Brain pericyte (primary cell): ENCODE measurements around the gene POU2AF1.

Source experiments
- DNase-seq: peaks from one replicate; pipeline ENCODE4 v3.0.0-alpha.2; 2012; ENCODE audit warnings: low read depth, low spot score

POU2AF1 gene

DNA sequence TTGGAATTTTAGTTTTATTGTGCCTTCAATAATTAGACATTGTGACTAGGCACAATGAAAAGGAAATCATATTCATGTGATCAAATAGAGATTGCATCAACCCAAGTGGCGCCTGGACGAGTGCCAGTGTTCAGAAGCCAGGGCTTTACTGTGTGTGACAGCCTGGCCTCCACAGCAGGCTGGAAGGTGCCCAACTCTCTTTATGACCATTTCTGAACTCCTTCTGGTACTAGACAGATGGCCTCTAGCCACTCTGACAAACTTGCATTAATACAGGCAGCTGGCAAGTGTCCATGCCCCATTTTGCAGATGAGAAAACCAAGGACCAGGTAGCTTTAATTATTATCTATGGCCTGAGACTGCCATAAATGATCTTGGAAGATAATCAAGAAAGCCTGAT, 8.3 kb upstream of the POU2AF1 start:
- DNase-seq = no peak

DNA sequence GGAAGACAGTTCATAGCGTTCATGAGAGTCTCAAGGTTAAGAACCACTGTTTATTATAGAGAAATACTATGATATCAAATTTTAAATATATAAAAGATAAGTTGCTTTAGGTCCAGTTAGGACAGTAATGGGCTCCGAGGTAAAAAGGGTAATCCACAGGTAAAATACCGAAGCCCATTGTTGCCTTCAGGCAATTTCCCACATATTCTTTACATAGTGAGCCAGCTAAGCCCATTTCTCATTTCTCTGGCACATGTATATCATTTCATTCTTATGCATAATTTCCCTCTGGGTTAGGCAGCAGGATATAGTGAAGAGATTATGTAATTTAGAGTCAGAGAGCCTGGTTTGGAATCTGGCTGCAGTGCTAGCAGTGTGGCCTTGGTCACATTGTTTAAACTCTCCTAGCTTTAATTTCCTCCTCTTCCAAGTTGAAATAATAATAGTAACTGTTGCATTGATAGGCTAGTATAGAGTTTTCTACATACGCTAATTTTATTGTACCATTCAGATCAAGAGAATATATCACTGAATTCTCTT, 7.6 kb upstream of the POU2AF1 start:
- DNase-seq = no peak

DNA sequence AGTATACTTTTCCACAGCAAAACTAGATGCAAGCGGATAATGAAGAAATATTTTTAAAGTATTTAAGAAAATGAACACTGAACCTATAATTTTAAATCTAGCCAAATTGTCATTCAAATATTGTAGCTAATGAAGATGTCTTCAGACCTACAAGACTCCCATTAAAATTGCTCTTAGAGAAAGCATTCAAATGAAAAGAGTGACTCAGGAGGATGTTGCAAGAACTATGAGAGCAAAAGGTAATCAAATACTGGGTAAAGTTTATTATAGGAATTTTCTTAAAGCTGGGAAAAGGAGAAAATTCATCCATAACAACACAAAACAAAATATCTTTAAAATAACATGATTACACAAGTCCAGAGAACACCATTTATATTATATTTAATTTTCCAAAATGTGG, 5.4 kb upstream of the POU2AF1 start:
- no peak for DNase-seq

- no peak for DNase-seq
Measured at GRCh38 chr11:111382451-111382850, 3.4 kb upstream of the POU2AF1 start.

GRCh38 chr11:111379602-111380136, 594 bp upstream of the POU2AF1 start:
- no peak for DNase-seq

DNA sequence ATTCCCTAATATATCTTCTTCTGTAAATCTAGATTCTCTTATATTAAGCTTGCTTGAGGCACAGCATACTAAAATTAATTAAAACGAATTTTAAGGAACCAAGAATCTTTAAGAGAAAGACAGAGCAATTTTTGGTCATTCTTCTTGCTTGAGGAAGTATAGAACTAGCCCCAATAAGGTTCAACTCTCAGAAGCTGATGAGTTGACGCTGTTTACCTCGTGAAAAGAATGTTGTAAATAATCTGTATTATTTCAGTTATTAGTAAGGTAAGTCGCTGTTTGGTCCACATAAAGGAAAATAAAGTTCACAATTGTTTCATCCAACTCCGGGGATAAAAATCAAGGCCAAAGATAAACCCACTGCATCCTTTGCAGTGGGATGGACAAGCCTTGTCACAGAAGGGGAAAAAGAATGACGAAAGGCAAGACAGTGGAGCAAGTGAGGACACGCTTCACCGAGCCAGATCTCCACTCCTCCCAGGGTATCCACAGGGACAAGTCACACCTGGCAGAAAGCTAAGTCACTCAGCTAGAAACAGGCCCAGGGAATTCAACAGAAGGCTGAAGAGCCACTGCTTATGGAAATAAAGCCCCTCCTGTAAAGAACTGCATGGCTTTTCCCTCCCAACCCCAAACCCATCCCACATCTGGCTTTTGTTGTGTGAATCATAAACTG, 752 bp downstream of the POU2AF1 start:
- no peak for DNase-seq

DNA sequence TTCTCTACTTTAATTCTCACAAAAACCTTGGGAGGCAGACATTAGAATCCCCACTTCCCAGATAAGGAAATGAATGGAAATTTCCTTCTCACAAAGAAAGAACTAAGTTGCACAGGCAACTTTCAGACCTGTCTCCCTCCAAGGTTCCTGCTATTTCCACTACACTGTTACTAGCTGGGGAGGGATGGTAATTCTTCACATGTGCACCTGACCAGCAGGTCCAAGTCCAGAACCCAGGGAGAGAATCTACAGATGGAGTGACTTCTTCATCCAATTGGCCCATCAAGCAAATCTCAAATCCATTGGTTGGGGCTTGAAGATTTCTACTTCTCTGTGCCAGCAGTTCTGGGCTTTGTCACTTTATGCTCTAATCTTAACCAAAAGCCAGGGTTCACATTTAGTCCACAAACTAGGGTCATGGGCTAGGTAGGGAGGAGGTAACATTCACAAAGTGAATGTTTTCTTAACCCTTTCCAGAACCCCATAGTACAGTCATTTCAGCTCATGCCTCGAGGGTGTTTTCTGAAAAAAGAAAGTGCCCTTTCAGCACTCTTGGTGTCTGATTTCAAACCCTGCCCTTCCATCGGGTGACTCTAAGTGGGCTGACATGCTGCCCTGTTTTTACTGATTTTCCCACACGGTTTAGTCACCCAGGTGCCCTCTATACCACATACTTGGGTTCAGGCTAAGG, 2.7 kb downstream of the POU2AF1 start:
- DNase-seq = no peak

DNA sequence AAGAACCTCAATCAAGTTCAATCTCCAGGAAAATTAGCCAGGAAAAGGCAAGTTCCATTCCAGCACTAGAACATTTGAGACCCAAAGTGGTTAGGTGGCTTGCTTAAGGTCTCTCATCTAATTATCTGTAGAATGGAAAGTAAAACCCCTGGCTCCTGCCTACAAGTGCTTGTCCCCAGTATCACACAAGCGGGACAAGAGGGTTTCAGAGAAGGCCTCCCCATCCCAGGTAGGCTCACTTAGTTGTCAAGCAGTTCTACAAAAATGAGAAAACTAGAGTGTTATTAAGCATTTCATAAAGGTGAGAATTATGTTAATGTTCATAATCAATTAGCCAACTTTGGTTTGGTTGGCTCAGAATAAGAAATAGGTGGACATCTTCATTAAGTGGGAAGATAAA, 5.5 kb downstream of the POU2AF1 start:
- no peak for DNase-seq

DNA sequence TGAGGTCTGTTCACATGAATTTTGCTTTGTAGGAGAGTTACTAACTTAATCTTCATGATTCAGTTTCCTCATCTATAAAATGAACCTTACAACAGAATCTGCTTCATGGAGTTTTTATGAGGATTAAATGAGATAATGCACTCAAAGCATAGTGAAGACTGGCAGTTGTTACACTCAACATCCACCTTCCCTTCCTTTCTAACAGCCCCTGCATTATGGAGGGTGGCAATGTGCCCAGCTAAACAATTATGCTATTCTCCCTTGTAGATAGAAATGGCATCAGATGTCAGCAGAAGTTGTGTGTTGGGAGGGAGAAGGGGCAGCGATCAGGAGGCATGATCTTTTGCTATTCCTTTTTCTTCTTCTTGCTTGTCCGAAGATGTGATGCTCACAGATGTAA, 6.5 kb downstream of the POU2AF1 start:
- DNase-seq = no peak

- DNase-seq = no peak
Measured at GRCh38 chr11:111370902-111371578, 8.0 kb downstream of the POU2AF1 start.

DNA sequence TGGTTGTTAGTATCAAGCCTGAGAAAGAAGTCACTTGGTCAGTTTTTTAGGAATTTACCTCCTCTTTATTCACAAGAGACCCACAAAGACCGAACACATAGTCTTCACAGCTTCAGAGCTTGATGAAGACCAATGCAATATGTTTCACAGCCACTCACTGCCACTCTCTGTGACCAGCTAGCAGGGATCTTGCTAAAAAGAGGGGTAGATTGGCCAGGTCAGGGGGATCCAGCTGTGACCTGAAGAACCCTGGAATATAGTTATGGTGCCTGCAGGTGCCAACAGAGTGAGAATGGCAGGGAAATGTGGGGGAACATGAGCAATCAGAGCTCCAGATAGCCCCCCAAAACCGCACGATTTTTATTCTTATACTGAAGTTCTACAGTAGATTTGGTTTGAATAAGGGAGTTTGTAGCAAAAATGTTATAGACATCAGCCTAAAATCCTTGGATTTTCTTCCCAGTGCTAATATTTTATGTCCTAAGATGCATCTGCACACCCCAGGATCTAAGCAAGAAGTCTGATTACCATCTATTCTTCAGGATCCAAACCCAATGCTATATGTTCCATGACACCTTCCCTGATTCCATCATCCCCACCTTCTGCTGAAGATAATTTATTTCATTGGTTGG, 8.7 kb downstream of the POU2AF1 start:
- DNase-seq = no peak

DNA sequence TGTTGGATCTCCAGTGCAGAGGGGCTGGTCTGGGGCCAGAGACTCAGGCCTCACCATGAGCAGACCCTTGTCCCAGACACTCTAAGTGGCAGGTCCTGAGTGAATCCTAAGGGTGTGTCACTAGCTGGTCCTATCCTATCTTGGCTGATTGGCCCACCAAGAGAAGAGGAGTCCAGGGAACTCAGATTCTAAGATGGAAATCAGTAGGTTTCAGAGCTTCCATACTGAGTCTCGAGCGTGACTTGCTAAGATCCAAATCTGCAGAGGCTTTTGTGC, 10.9 kb downstream of the POU2AF1 start:
- DNase-seq = no peak

DNA sequence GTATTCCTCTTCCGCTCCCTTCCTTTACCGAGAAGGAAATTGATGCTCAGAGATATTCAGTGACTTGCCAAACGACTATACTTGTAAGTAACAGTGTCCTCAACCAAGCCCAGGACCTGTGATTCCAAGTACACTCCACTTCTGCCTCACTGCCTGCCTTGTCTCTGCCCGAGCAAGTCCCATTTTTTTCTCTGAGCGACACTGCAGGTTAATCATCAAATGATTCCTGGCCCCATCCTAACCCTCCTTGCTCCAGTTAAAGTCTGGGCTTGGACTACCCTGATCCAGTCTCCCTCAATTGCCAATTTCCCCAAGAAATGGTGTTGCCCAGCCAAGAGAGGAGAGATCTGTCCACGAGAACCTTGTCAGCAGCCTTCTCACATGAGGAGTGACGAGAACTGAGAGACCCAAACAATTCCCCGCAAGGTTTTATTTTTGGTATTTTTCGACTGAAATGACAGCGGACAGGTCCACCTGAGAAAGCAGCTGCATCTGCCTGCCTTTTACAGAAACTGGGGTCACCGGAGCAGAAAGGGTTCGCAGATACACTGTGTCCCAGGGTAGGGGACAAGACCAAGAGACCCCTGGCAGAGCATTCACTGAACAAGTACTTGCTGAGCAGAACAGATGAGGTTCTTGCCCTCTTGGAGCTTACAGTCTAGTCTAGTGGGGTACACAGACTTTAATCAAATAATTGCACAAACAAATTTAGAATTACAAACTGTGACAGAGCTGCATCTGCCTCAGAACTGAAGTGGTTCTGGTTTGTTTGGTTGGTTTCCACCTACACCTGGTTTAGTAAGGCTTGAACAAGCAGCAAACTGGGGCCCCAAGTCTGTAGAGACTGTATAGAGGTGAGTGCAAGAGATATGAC, 11.4 kb downstream of the POU2AF1 start:
- DNase-seq = no peak

DNA sequence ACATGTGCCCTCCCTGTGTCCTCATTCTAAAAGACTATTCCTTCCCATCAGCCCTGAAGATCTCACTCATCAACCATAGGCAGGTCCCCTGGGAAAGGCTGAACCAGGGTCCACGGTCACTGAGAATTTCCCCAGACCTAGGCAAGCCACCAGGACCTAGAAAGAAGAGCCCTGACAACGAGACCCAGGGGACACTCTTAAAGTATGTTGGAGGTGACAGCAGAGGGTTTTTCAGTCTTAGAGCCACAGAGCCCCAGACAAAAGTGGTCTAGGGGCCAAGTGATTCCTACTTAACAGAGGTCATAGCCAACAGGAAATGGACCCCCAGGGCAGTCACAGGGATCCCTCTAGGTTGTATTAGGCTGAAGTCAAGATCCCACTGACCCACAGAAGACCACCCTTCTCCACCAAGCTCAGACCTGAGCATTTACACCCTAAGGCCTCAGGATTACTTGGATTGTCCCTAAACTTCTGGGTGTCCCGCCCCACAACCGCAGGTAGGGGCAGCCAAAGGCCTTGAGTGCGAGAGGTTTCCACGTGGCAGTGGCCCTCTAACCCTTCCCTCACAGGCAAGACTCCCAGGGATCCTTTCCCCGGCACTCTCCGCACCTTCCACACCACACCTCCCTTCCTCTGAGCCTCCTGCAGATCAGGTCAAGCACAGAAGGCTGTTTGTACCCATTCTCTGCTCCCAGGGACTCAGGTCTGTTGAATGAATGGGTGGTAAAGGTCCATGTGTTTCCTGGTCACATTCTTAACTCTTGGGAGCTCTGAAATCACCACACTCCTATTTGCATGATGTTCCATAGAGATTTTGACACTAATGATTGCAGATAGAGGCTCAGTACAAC, 12.3 kb downstream of the POU2AF1 start:
- DNase-seq = no peak

DNA sequence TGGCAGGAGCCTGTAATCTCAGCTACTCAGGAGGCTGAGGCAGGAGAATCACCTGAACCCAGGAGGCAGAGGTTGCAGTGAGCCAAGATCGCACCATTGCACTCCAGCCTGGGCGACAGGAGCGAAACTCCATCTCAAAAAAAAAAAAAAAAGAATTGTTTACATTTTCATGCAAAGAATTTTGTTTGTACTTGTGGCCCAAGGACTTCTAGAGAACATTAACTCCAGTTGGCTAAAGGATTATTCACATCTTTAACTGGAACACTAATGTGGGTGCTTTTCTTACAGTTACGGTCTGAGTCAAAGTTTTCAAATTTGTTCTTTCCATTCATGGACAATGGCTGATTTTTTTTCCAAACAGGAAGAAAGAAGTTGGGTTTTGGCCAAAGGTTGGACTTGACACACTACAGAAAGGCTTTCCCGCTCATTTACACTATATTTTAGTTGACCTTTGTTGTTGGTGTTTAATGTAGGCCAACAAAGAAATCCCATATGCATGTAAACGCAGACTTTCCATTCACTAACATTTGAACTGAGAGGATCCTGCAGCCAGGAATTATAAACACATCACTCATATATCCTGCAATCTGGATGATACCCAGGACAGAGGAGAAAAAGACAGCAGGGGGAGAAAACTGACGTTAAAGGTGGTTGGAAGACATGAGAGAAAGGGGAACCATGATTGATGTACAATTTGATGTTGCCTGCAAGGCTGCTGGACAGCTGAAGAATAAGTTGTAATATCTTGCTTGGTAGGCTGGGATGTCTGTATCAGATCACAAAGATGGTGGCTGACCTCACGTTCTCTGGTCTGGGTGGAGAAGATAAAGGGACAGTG, 13.1 kb downstream of the POU2AF1 start:
- DNase-seq = no peak

DNA sequence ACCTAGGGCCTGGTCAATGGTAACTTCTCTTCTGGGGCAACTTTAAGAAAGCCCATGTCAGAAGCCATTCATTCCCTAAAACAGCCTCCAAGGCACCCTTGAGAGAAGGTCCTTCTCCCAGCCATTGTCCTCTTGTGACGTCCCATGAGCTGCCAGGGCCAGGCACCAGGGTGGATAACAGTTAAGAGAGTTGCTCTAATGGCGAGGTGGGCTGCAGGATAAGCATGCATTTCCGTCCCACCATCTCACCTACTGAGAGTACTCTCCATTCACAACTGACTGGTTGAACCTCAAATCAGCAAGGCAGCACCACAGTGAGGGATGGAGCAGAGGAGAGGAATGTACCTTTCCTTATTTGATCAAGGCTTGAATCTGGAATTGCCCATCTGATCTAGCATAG, 14.6 kb downstream of the POU2AF1 start:
- no peak for DNase-seq

DNA sequence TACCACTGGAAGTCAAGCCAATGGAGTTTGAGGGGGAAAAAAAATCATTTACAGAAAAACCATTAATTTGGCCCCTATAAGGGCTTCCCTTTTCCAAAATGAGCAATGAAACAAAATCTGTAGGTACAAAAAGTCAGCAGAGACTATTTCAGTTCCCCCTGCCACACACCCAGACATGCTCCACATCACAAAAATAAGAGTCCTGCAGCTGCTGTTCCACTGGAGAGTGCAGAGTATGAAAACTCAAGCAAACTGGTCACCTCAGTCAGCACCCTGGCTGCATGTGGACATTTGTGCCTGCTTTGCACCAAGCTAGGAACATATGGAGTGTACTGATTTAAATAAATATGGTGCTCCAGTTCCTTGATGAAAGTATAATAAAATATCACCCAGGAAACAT, 15.1 kb downstream of the POU2AF1 start:
- no peak for DNase-seq

DNA sequence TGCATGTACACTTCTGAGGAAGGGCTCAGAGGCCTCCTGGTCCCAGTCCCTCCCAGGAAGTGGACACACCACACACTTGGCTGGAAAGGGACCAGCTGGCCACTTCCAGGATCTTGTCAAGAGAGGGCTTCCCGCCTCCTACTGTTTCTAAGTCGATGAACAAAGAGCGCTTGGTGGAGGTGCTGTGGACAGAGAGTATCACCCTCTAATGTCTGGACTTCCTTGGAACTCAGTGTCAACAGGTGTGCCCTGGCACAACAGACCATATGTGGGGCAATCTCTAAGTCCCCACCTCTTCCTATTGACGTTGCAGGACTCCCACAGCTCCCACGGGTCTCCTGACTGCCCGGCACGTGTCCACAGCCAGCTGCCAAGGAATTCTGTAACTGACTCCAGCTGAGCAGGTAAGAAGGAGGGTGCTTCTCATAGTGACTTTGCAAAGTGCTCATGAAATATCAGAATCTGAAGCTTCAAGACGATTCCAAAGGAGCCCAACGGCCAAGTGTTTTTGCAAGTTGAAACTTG, 16.1 kb downstream of the POU2AF1 start:
- DNase-seq = no peak

- DNase-seq = no peak
Measured at GRCh38 chr11:111361874-111362273, 17.2 kb downstream of the POU2AF1 start.
